ENCODE data around the gene PNMA6A. TPM values are rescaled to one million over a fixed set of nuclear protein-coding genes. Genes with fewer than 3 reads are reported as not detected.
"Not testable (repeated sequence)": the region's sequence is repeated elsewhere in the genome, so short reads cannot be mapped to it uniquely, and the experiment has no call there.

Gene PNMA6A
- total RNA-seq (2021; fragmentation: NEBNext Ultra II Directional; extraction: Animal tissue kit (Norgen Biotek cat#: 25700)): under 1 TPM in 3 of 6 experiments, not detected in 3; 0.08 to 0.36 (median 0.09) TPM
- long read RNA-seq: 0 reads

- not testable (repeated sequence) for H3K4me1 Mint-ChIP-seq (ENCODE audit: low read depth); H3K27me3 Mint-ChIP-seq (ENCODE audit: insufficient read depth); DNase-seq; H3K4me3 Mint-ChIP-seq; H3K27ac Mint-ChIP-seq; H3K36me3 Mint-ChIP-seq (ENCODE audit: low read depth); H3K9me3 Mint-ChIP-seq
These were observed at the start of gene PNMA6A for GRCh38 chrX:153071909-153072583. TSS of gene PNMA6A (plus strand) at chrX:153072454. CDS start at chrX:153073063, 609 bp downstream.

- H3K4me1 Mint-ChIP-seq (ENCODE audit: low read depth); H3K36me3 Mint-ChIP-seq (ENCODE audit: low read depth); H3K9me3 Mint-ChIP-seq; DNase-seq; H3K27me3 Mint-ChIP-seq (ENCODE audit: insufficient read depth); H3K4me3 Mint-ChIP-seq; H3K27ac Mint-ChIP-seq: not testable (repeated sequence)
These were observed 45.8 kb upstream of the PNMA6A start for GRCh38 chrX:153026501-153026900.

GRCh38 chrX:153028487-153028886, 43.8 kb upstream of the PNMA6A start:
- H3K36me3 Mint-ChIP-seq (ENCODE audit: low read depth); H3K9me3 Mint-ChIP-seq: not testable (repeated sequence)

GRCh38 chrX:153029162-153029561, 43.1 kb upstream of the PNMA6A start:
- Mint-ChIP-seq H3K27ac (no peak overlapping the region), H3K4me1 (ENCODE audit: low read depth) (no peaks in the 10 kb centered on the region), H3K36me3 (ENCODE audit: low read depth) (no peaks in the 10 kb centered on the region), H3K4me3 (no peak overlapping the region), H3K9me3 (0 out of 2 replicates have a peak, but pooled peaks cover 3% of the 10 kb centered on the region), H3K27me3 (ENCODE audit: insufficient read depth) (no peaks in the 10 kb centered on the region)
- DNase-seq: no peak
- no peak for TF ChIP-seq CTCF (IDR thresholded peaks at IDR 0.05)

More at GRCh38 chrX:153028487-153028886, 43.8 kb upstream of the PNMA6A start:
- not testable (repeated sequence) for DNase-seq; H3K27ac Mint-ChIP-seq; H3K4me1 Mint-ChIP-seq (ENCODE audit: low read depth); H3K4me3 Mint-ChIP-seq; H3K27me3 Mint-ChIP-seq (ENCODE audit: insufficient read depth)

- Mint-ChIP-seq H3K9me3 (0 out of 2 replicates have a peak, but pooled peaks cover 3% of the 10 kb centered on the region), H3K4me1 (ENCODE audit: low read depth) (no peaks in the 10 kb centered on the region), H3K27me3 (ENCODE audit: insufficient read depth) (no peaks in the 10 kb centered on the region; the same call in 1 of the 2 replicates), H3K4me3 (no peak overlapping the region), H3K27ac (no peak overlapping the region), H3K36me3 (ENCODE audit: low read depth) (no peaks in the 10 kb centered on the region)
- no peak for DNase-seq
- TF ChIP-seq CTCF (IDR thresholded peaks at IDR 0.05): no peak
These were observed 42.4 kb upstream of the PNMA6A start for GRCh38 chrX:153029875-153030274.

GRCh38 chrX:153030801-153031200, 41.5 kb upstream of the PNMA6A start:
- 0 out of 2 replicates have a peak, but pooled peaks cover 3% of the 10 kb centered on the region for H3K9me3 Mint-ChIP-seq
- H3K4me3 Mint-ChIP-seq: no peak overlapping the region
- H3K27me3 Mint-ChIP-seq (ENCODE audit: insufficient read depth): no peaks in the 10 kb centered on the region; the same call in 1 of the 2 replicates
- no peaks in the 10 kb centered on the region for H3K36me3 Mint-ChIP-seq (ENCODE audit: low read depth)
- no peak overlapping the region for H3K27ac Mint-ChIP-seq
- DNase-seq: no peak
- H3K4me1 Mint-ChIP-seq (ENCODE audit: low read depth): no peaks in the 10 kb centered on the region
- TF ChIP-seq CTCF (IDR thresholded peaks at IDR 0.05): no peak

GRCh38 chrX:153032397-153033118, 39.7 kb upstream of the PNMA6A start:
- H3K9me3 Mint-ChIP-seq: 0 out of 2 replicates have a peak, but pooled peaks cover 3% of the 10 kb centered on the region
- no peaks in the 10 kb centered on the region; the same call in 1 of the 2 replicates for H3K27me3 Mint-ChIP-seq (ENCODE audit: insufficient read depth)
- peak overlapping the region; percentile 63 for H3K4me3 Mint-ChIP-seq
- TF ChIP-seq CTCF (IDR thresholded peaks at IDR 0.05): peak; percentile 88
- H3K27ac Mint-ChIP-seq: no peak overlapping the region
- peak; percentile 24 for DNase-seq
- no peaks in the 10 kb centered on the region for H3K36me3 Mint-ChIP-seq (ENCODE audit: low read depth)
- no peaks in the 10 kb centered on the region for H3K4me1 Mint-ChIP-seq (ENCODE audit: low read depth)

Data from HFFc6 (cell line).